Neural cell (in vitro differentiated cells): ENCODE measurements around the gene TVP23C. TPM values are rescaled to one million over a fixed set of nuclear protein-coding genes. Genes with fewer than 3 reads are reported as not detected.

ENCODE experiments used
- H2AFZ ChIP-seq: fragments of 200-600, 300-800 bp; sonication (generic), shearing (Covaris generic); 2 replicates; pipeline ENCODE4 v1.6.0; 2014; ENCODE audit warnings: low read depth, mild to moderate bottlenecking, antibody characterized with exemption, low read length, moderate library complexity
- H3F3A ChIP-seq: fragments of 200-600 bp; shearing (Covaris generic); 2 replicates; pipeline ENCODE4 v1.6.1; 2016; ENCODE audit warnings: mild to moderate bottlenecking, moderate library complexity, mixed read lengths, antibody characterized with exemption, low read length; ENCODE audit not compliant: insufficient read depth, poor library complexity, severe bottlenecking
- H3K27ac ChIP-seq: fragments of 200-600, 300-800 bp; sonication (generic), shearing (Covaris generic); 2 replicates; pipeline ENCODE4 v1.5.1; 2014; ENCODE audit warnings: mild to moderate bottlenecking, low read length, moderate library complexity
- H3K27me3 ChIP-seq: fragments of 300-800, 200-600 bp; sonication (generic), shearing (Covaris generic); 2 replicates; pipeline ENCODE4 v1.6.0; 2014; ENCODE audit warnings: mild to moderate bottlenecking, low read depth, low read length, moderate library complexity; ENCODE audit not compliant: insufficient read depth
- H3K36me3 ChIP-seq: fragments of 300-800, 200-600 bp; sonication (generic), shearing (Covaris generic); 2 replicates; pipeline ENCODE4 v1.5.1; 2014; ENCODE audit warnings: mild to moderate bottlenecking, antibody characterized with exemption, low read length, moderate library complexity; ENCODE audit not compliant: insufficient read depth
- H3K4me2 ChIP-seq: fragments of 300-800, 200-600 bp; sonication (generic), shearing (Covaris generic); 2 replicates; pipeline ENCODE4 v1.6.0; 2014; ENCODE audit warnings: mild to moderate bottlenecking, low read length
- H3K4me3 ChIP-seq: fragments of 300-800, 200-600 bp; sonication (generic), shearing (Covaris generic); 2 replicates; pipeline ENCODE4 v1.5.1; 2014; ENCODE audit warnings: mild to moderate bottlenecking, low read length, moderate library complexity
- H3K79me2 ChIP-seq: fragments of 200-600 bp; shearing (Covaris generic); replicated peaks from 2 replicates; pipeline ENCODE4 v1.6.0; 2014; ENCODE audit warnings: mild to moderate bottlenecking, low read length, moderate library complexity; ENCODE audit not compliant: insufficient read depth
- H3K9ac ChIP-seq: fragments of 300-800, 200-600 bp; sonication (generic), shearing (Covaris generic); 2 replicates; pipeline ENCODE4 v1.6.1; 2016; ENCODE audit warnings: mild to moderate bottlenecking, low read length, mixed read lengths
- H3K9me2 ChIP-seq: fragments of 200-600 bp; shearing (Covaris generic); 2 replicates; pipeline ENCODE4 v1.6.1; 2016; ENCODE audit warnings: mild to moderate bottlenecking, low read length, mixed read lengths; ENCODE audit not compliant: insufficient read depth
- H3K9me3 ChIP-seq: fragments of 200-600, 300-800 bp; sonication (generic), shearing (Covaris generic); 2 replicates; pipeline ENCODE4 v1.6.1; 2016; ENCODE audit warnings: mild to moderate bottlenecking, mixed run types, low read length, moderate library complexity, mixed read lengths
- H4K20me1 ChIP-seq: fragments of 200-600 bp; shearing (Covaris generic); 2 replicates; pipeline ENCODE4 v1.6.1; 2016; ENCODE audit warnings: mild to moderate bottlenecking, mixed run types; ENCODE audit not compliant: insufficient read depth
- CTCF ChIP-seq: fragments of 450-650 bp; IDR thresholded peaks from 2 replicates; pipeline ENCODE4 v1.5.1; 2014; ENCODE audit warnings: antibody characterized with exemption, mild to moderate bottlenecking, moderate library complexity; ENCODE audit not compliant: poor library complexity, severe bottlenecking
- EP300 ChIP-seq: fragments of 450-650 bp; conservative IDR thresholded peaks from 2 replicates; pipeline ENCODE4 v1.6.1; 2014; ENCODE audit warnings: antibody characterized with exemption, mild to moderate bottlenecking, moderate library complexity; ENCODE audit not compliant: poor library complexity, severe bottlenecking
- EZH2 ChIP-seq: fragments of 200-600, 300-800 bp; shearing (Covaris generic), sonication (generic); IDR thresholded peaks from 2 replicates; pipeline ENCODE4 v1.6.1; 2014; ENCODE audit warnings: antibody characterized with exemption, low read length, borderline replicate concordance, mild to moderate bottlenecking; ENCODE audit not compliant: insufficient read depth, poor library complexity, severe bottlenecking
- MXI1 ChIP-seq: fragments of 450-650 bp; conservative IDR thresholded peaks from 2 replicates; pipeline ENCODE4 v1.6.1; 2014; ENCODE audit warnings: antibody characterized with exemption, mild to moderate bottlenecking; ENCODE audit not compliant: poor library complexity, severe bottlenecking
- POLR2AphosphoS5 ChIP-seq: IDR thresholded peaks from 2 replicates; pipeline ENCODE4 v1.6.1; 2012
- RAD21 ChIP-seq: fragments of 450-650 bp; conservative IDR thresholded peaks from 2 replicates; pipeline ENCODE4 v1.6.1; 2014; ENCODE audit warnings: antibody characterized with exemption, mild to moderate bottlenecking, moderate library complexity
- REST ChIP-seq: IDR thresholded peaks from 2 replicates; pipeline ENCODE4 v1.6.1; 2012; ENCODE audit warnings: borderline replicate concordance
- SMC3 ChIP-seq: fragments of 450-650 bp; conservative IDR thresholded peaks from 2 replicates; pipeline ENCODE4 v1.6.1; 2014; ENCODE audit warnings: antibody characterized with exemption, mild to moderate bottlenecking, moderate library complexity; ENCODE audit not compliant: poor library complexity
- TAF1 ChIP-seq: IDR thresholded peaks from 2 replicates; pipeline ENCODE4 v1.6.1; 2012; ENCODE audit warnings: low read depth
- polyA plus RNA-seq: library from polyadenylated mRNA; depleted of rRNA; stranded (reverse); fragments of >200 nt; gene quantifications from 2 replicates; pipeline ENCODE4 v1.2.3, GENCODE V29; 2014

Gene TVP23C
- polyA plus RNA-seq, 1 donor from 2014 or later: 8.9 TPM

DNA sequence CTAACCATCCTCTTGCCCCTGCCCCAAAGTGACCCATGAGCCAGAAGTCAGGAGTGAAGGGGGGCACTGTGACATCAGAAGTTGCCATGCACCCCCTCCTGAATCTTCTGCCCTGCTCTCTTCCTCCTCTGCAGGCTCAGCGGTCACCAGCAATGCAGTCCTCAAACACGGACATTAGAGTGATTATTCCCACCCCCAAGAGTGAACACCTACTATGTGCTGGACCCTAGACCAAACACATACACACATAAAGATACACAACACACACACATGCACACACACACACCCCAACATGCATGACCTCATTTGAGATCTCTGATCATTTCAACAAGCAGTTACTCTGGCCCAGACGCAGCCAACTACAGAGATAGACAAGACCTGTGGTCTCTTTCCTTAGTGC, 95.7 kb downstream of the TVP23C start, which contains the start of gene CDRT4:
CDRT4 (minus strand) TSS at position 30 of the 400 bp plus-strand sequence. CDS start 27,383 bp downstream, outside the sequence.
- no peaks in the 10 kb centered on the region for H3K79me2 ChIP-seq
- H3K4me2 ChIP-seq: no peak within 1 kb of the TSS
- H3K27me3 ChIP-seq: no peaks in the 10 kb centered on the region
- no peak within 1 kb of the TSS for H3K27ac ChIP-seq
- H3F3A ChIP-seq: no peaks in the 10 kb centered on the region
- no peaks in the 10 kb centered on the region for H3K36me3 ChIP-seq
- H3K9me2 ChIP-seq: no peaks in the 10 kb centered on the region
- TF ChIP-seq EZH2 (no peak), SMC3 (no peak), POLR2AphosphoS5 (no peak), TAF1 (no peak), MXI1 (no peak), RAD21 (no peak), EP300 (no peak), CTCF (no peak), REST (no peak)
- H2AFZ ChIP-seq: no peak within 1 kb of the TSS
- H3K4me3 ChIP-seq: no peak within 1 kb of the TSS
- no peak within 1 kb of the TSS for H3K9ac ChIP-seq
- H4K20me1 ChIP-seq: no peaks in the 10 kb centered on the region
- H3K9me3 ChIP-seq: no peaks in the 10 kb centered on the region

DNA sequence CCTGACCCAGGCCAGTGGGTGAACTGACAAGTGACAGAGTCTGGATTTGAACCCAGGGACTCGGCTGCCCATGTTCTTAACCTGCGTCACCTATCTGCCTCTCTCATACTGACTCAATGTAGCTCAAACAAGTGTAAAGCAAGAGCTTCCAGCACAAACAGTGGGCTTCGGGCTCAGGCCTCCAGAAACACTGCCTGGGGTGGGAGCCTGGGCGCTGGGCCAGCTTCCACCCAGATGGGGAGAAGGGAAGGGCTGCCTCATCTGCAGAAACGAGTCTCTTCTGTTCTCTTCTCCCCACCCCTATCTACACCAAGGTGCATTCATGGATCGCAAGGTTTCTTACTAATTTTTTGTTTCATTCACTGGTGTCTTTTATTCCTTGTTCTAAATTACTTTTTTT, 97.2 kb downstream of the TVP23C start:
- TF ChIP-seq POLR2AphosphoS5 (no peak), REST (no peak), EP300 (no peak), MXI1 (no peak), EZH2 (no peak), RAD21 (no peak), CTCF (no peak), TAF1 (no peak), SMC3 (no peak)
- Histone ChIP-seq H3K27me3 (no peaks in the 10 kb centered on the region), H3K36me3 (no peaks in the 10 kb centered on the region)

More for the DNA sequence above, 97.2 kb downstream of the TVP23C start:
- Histone ChIP-seq H3K9me2 (no peaks in the 10 kb centered on the region), H3K4me3 (no peak overlapping the region), H3K4me2 (no peak overlapping the region), H2AFZ (no peak overlapping the region), H3K79me2 (no peaks in the 10 kb centered on the region), H4K20me1 (no peaks in the 10 kb centered on the region), H3K9me3 (no peaks in the 10 kb centered on the region), H3K27ac (no peak overlapping the region), H3K9ac (no peak overlapping the region), H3F3A (no peaks in the 10 kb centered on the region)
